Left ventricle myocardium inferior (tissue), 1 donor: ENCODE measurements around the gene SFR1. TPM values are rescaled to one million over a fixed set of nuclear protein-coding genes. Genes with fewer than 3 reads are reported as not detected.

Source experiments
- DNase-seq: peaks from one replicate; pipeline ENCODE4 v3.0.0-alpha.2; 2020
- H3K27ac ChIP-seq: fragments of 200-600 bp; replicated peaks from 2 replicates; pipeline ENCODE4 v1.8.0; 2021
- H3K27me3 ChIP-seq: fragments of 200-600 bp; 2 replicates; pipeline ENCODE4 v1.8.0; 2021; ENCODE audit warnings: low read depth
- H3K36me3 ChIP-seq: fragments of 200-600 bp; 2 replicates; pipeline ENCODE4 v1.8.0; 2021
- H3K4me1 ChIP-seq: fragments of 200-600 bp; 2 replicates; pipeline ENCODE4 v1.8.0; 2021
- H3K4me3 ChIP-seq: fragments of 200-600 bp; 2 replicates; pipeline ENCODE4 v1.8.0; 2021; ENCODE audit warnings: mild to moderate bottlenecking, moderate library complexity
- H3K9me3 ChIP-seq: fragments of 200-600 bp; replicated peaks from 2 replicates; pipeline ENCODE4 v1.8.0; 2021
- intact Hi-C: fragments of 100-400 bp; cut with micrococcal nuclease; formaldehyde crosslinking; loops from one replicate; pipeline ENCODE4 v1.11.0; 2022
- total RNA-seq: library from RNA; stranded (reverse); fragmentation: NEBNext Ultra II Directional; extraction: Animal tissue kit (Norgen Biotek cat#: 25700); gene quantifications from one replicate; pipeline ENCODE4 v1.2.1, GENCODE V29; 2021
- TF ChIP-seq, protein P1 (sequence below): fragments of 200-600 bp; IDR thresholded peaks from 2 replicates; pipeline ENCODE4 v1.8.0; 2021; ENCODE audit warnings: antibody characterized with exemption, mild to moderate bottlenecking, borderline replicate concordance
- donor health status: DM: no; HTN: yes; CAD: no; lungs with severe emphysema.

SFR1 gene
- total RNA-seq, 1 donor from 2014 or later, result 6.0 TPM

DNA sequence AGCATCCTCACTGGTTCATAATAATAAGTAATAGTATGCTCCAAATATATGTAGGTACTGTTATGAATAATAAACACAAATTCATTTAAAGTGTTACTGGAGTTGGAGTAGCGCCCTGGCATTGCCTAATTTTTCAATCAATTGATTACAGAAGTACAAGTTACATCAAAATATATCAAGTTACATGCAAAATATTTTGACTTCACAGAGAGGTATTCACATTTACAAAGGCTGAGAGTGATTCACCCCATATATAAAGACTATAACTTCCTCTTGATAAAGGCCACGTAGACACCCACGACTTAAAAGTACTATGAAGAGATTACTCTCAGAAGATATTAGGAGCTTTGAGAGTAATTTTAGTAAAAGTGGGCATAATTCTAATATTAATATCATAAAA, 22.7 kb upstream of the SFR1 start:
- H3K27ac ChIP-seq, result no peak overlapping the region
- H3K9me3 ChIP-seq, result peaks cover 9% of the 10 kb centered on the region
- no peak overlapping the region for H3K4me3 ChIP-seq
- H3K36me3 ChIP-seq, result no peaks in the 10 kb centered on the region
- intact Hi-C loops, result no loop called here
- DNase-seq, result no peak
- no peaks in the 10 kb centered on the region for H3K27me3 ChIP-seq
- TF ChIP-seq, protein P1, sequence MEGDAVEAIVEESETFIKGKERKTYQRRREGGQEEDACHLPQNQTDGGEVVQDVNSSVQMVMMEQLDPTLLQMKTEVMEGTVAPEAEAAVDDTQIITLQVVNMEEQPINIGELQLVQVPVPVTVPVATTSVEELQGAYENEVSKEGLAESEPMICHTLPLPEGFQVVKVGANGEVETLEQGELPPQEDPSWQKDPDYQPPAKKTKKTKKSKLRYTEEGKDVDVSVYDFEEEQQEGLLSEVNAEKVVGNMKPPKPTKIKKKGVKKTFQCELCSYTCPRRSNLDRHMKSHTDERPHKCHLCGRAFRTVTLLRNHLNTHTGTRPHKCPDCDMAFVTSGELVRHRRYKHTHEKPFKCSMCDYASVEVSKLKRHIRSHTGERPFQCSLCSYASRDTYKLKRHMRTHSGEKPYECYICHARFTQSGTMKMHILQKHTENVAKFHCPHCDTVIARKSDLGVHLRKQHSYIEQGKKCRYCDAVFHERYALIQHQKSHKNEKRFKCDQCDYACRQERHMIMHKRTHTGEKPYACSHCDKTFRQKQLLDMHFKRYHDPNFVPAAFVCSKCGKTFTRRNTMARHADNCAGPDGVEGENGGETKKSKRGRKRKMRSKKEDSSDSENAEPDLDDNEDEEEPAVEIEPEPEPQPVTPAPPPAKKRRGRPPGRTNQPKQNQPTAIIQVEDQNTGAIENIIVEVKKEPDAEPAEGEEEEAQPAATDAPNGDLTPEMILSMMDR, result no peak
- H3K4me1 ChIP-seq, result no peaks in the 10 kb centered on the region

GRCh38 chr10:104099941-104100340, 22.0 kb upstream of the SFR1 start:
- Histone ChIP-seq H3K27ac (no peak overlapping the region), H3K9me3 (peaks cover 9% of the 10 kb centered on the region), H3K27me3 (no peaks in the 10 kb centered on the region), H3K36me3 (no peaks in the 10 kb centered on the region), H3K4me3 (no peak overlapping the region), H3K4me1 (no peaks in the 10 kb centered on the region)
- DNase-seq, result no peak
- intact Hi-C loops, result no loop called here
- TF ChIP-seq, protein P1, result no peak

DNA sequence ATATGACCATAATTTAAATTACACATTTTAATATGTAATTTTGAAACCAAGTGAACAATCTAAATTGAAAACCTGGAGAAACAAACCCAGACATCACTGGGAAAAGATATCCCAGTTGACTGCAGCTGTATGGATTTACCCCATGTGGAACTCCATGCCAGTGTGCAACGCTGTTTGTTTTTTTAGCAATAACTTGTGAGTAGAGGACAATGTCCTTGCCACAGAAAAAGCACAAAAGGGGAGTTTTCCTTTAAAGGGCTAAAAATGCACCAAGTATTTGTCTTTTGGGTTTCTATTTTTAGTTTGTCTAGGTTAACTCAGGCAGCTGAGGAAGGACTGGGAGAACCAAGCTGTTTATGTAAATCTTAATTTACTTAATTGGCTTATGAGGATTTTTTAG, 21.2 kb upstream of the SFR1 start:
- TF ChIP-seq, protein P1, result no peak
- no peak for DNase-seq
- Histone ChIP-seq H3K36me3 (no peaks in the 10 kb centered on the region), H3K9me3 (peaks cover 9% of the 10 kb centered on the region), H3K4me1 (no peaks in the 10 kb centered on the region), H3K27ac (no peak overlapping the region), H3K27me3 (no peaks in the 10 kb centered on the region), H3K4me3 (no peak overlapping the region)
- intact Hi-C loops, result no loop called here

DNA sequence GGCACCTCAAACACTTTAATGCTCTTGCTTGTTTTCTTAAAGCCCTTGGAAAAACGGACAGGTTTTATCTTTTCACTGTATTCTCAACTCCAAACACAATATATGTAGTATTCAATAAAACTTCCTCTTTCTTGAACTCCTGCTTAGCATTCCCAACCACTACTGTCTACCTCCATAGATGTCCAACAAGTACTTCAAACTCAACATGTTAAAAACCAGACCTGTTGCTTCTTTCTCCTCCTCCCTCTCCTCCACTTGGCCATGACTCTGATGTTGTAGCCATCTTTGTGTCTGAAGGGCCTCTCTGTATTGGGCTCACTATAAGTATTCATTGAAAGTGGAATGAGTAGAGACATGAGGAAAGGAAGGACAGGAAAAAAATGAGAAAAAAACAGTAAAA, 20.1 kb upstream of the SFR1 start:
- H3K36me3 ChIP-seq, result no peaks in the 10 kb centered on the region
- TF ChIP-seq, protein P1, result no peak
- peaks cover 7% of the 10 kb centered on the region for H3K9me3 ChIP-seq
- H3K4me1 ChIP-seq, result no peaks in the 10 kb centered on the region
- intact Hi-C loops, result no loop called here
- no peak overlapping the region for H3K27ac ChIP-seq
- H3K4me3 ChIP-seq, result no peak overlapping the region
- no peak for DNase-seq
- no peaks in the 10 kb centered on the region for H3K27me3 ChIP-seq

DNA sequence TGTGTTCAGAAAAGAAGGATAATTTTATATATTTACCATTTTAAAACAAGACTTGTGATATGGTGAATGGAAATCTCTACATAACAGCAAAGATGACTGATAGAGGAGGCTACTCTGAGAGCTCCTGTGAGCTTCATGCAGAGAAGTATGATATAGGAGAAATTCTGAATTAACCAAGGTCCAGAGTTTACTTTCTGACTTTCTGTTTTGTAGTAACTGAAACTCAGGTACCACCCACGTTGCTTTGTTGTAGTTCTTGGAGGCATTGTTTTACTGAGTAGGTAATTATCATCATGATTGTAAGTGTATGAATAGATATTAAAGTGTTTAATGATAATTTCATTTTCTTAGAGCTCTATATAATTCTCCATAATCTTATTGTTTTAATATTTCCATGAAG, 18.0 kb upstream of the SFR1 start:
- Histone ChIP-seq H3K36me3 (no peaks in the 10 kb centered on the region), H3K27ac (no peak overlapping the region), H3K4me3 (no peak overlapping the region), H3K27me3 (no peaks in the 10 kb centered on the region), H3K4me1 (no peaks in the 10 kb centered on the region), H3K9me3 (no peaks in the 10 kb centered on the region)
- intact Hi-C loops, result no loop called here
- DNase-seq, result no peak
- TF ChIP-seq, protein P1, result no peak

- intact Hi-C loops, result no loop called here
- Histone ChIP-seq H3K4me1 (no peaks in the 10 kb centered on the region), H3K9me3 (no peaks in the 10 kb centered on the region), H3K36me3 (no peaks in the 10 kb centered on the region), H3K27ac (no peak overlapping the region), H3K27me3 (no peaks in the 10 kb centered on the region), H3K4me3 (no peak overlapping the region)
- TF ChIP-seq, protein P1, result no peak
- no peak for DNase-seq
Measured at GRCh38 chr10:104104418-104104817, 17.6 kb upstream of the SFR1 start.
